Pancreas (tissue), 10 donors: ENCODE measurements around the gene SEMA4D. TPM values are rescaled to one million over a fixed set of nuclear protein-coding genes. Genes with fewer than 3 reads are reported as not detected.

Experiments used
- ATAC-seq, 4 donors: fragments of 200-7000 bp; cut with Tn5 transposase; one replicate each; pipeline versions ENCODE4 v1.8.0 to v1.9.1; 2020; ENCODE audit warnings: mild to moderate bottlenecking in 4 of 4, moderate library complexity in 4 of 4
- DNase-seq, 6 donors: peaks; one replicate each; pipeline ENCODE4 v3.0.0-alpha.2; 2020
- FAIRE-seq: peaks from 2 replicates; lab custom pipeline; 2012; peaks lifted over from hg19 to GRCh38; lab: Jason Lieb, UNC
- H3K27ac ChIP-seq, 4 donors: fragments of 200-600 bp; sonication (generic); 1 replicate in 3 of 4; 2 replicates in 1 of 4; pipeline versions ENCODE4 v1.5.0 to v1.8.0; 2020
- H3K27me3 ChIP-seq, 4 donors: fragments of 200-600 bp; one replicate each; pipeline ENCODE4 v1.8.0; 2021
- H3K36me3 ChIP-seq, 3 donors: fragments of 200-600 bp; sonication (generic) in 1 of 3; one replicate each; pipeline versions ENCODE4 v1.5.0 to v1.8.0; 2020 to 2021
- H3K4me1 ChIP-seq, 3 donors: fragments of 200-600 bp; one replicate each; pipeline ENCODE4 v1.8.0; 2021
- H3K4me3 ChIP-seq, 4 donors: fragments of 200-600 bp; sonication (generic) in 2 of 4; one replicate each; pipeline versions ENCODE4 v1.5.0 to v1.8.0; 2020 to 2021
- H3K9me3 ChIP-seq, 4 donors: fragments of 200-600 bp; one replicate each; pipeline ENCODE4 v1.8.0; 2021
- CTCF ChIP-seq, 4 donors: fragments of 200-600 bp; sonication (generic) in 3 of 4; IDR thresholded peaks; one replicate each; pipeline versions ENCODE4 v1.5.0 to v1.8.0; 2021; ENCODE audit warnings: antibody characterized with exemption in 4 of 4
- WGBS, 2 donors: extraction: QIAGEN DNeasy Blood & Tissue Kit; methylation state at CpG; one replicate each; pipeline ENCODE4 v1.1.7; 2013; 5-methylcytosine and 5-hydroxymethylcytosine counted together
- intact Hi-C, 3 donors: fragments of 100-400 bp; cut with DNase I; formaldehyde crosslinking; loops; one replicate each; pipeline versions ENCODE4 v1.11.1 to v1.14.2; 2022
- polyA plus RNA-seq, 2 donors: library from polyadenylated mRNA; stranded (reverse); fragments of 200-250 nt; gene quantifications; one replicate each; pipeline ENCODE4 v1.2.3, GENCODE V29; 2013
- total RNA-seq, 6 donors: library from RNA; stranded (reverse); fragmentation: NEBNext Ultra II Directional in 4 of 6; extraction: Animal tissue kit (Norgen Biotek cat#: 25700) in 4 of 6; gene quantifications; one replicate each; pipeline versions ENCODE4 v1.2.1 to v1.2.4, GENCODE V29; 2021 to 2023
- donor health status: healthy with polysubstance abuse.
- donor health status: DM: no; HTN: no; CAD: no; lungs with moderate emphysema.
- donor health status: DM: no; HTN: no; CAD: no.
- donor health status: control.
- donor health status: control.
- donor health status: Bipolar disorder and iron deficiency.
- donor health status: DM: yes; HTN: yes; CAD: no.
- donor health status: DM: no; HTN: no; CAD: no.
- donor health status: DM: no; HTN: no; CAD: no.
- donor health status: DM: yes; HTN: yes; CAD: no.

The SEMA4D gene
- total and polyA plus RNA-seq, 8 donors: 7.1 to 29.7 (median 12.9) TPM

- FAIRE-seq (no peak), DNase-seq (no peak), ATAC-seq (peak in 1 of 4 donors; percentile 21)
- no peaks in the 10 kb centered on the region for H3K36me3 ChIP-seq
- H3K4me3 ChIP-seq: no peak overlapping the region
- intact Hi-C loops: no loop called here
- WGBS, 2 donors: 89 to 91% methylated on average over 16 of the region's 16 CpGs
- no peak for TF ChIP-seq CTCF (IDR thresholded peaks at IDR 0.05)
- H3K4me1 ChIP-seq: no peaks in the 10 kb centered on the region
- no peaks in the 10 kb centered on the region for H3K27me3 ChIP-seq
- no peaks in the 10 kb centered on the region for H3K9me3 ChIP-seq
- no peak overlapping the region for H3K27ac ChIP-seq
Observed at GRCh38 chr9:89422151-89422975, 75.5 kb downstream of the SEMA4D start.

- Histone ChIP-seq H3K4me1 (no peaks in the 10 kb centered on the region), H3K27ac (no peak overlapping the region), H3K36me3 (no peaks in the 10 kb centered on the region), H3K4me3 (no peak overlapping the region), H3K27me3 (no peaks in the 10 kb centered on the region), H3K9me3 (no peaks in the 10 kb centered on the region)
- ATAC-seq (no peak), DNase-seq (no peak), FAIRE-seq (no peak)
- no peak for TF ChIP-seq CTCF (IDR thresholded peaks at IDR 0.05)
- intact Hi-C loops: no loop called here
- WGBS, 2 donors: 88 to 89% methylated on average over 6 of the region's 6 CpGs
Observed at GRCh38 chr9:89421595-89421994, 76.3 kb downstream of the SEMA4D start.

GRCh38 chr9:89420397-89421178 lies 77.3 kb downstream of the SEMA4D start:
- Histone ChIP-seq H3K27me3 (no peaks in the 10 kb centered on the region), H3K9me3 (no peaks in the 10 kb centered on the region), H3K4me3 (no peak overlapping the region), H3K36me3 (no peaks in the 10 kb centered on the region), H3K4me1 (no peaks in the 10 kb centered on the region), H3K27ac (no peak overlapping the region)
- DNase-seq (no peak), FAIRE-seq (no peak), ATAC-seq (no peak)
- no peak for TF ChIP-seq CTCF (IDR thresholded peaks at IDR 0.05)
- 89 to 94% methylated on average over 9 of the region's 9 CpGs for WGBS, 2 donors
- intact Hi-C loops: no loop called here

- H3K4me3 ChIP-seq: no peak overlapping the region
- intact Hi-C loops: no loop called here
- H3K4me1 ChIP-seq: no peaks in the 10 kb centered on the region
- H3K36me3 ChIP-seq: no peaks in the 10 kb centered on the region
- H3K9me3 ChIP-seq: no peaks in the 10 kb centered on the region
- no peak for FAIRE-seq
- no peak for TF ChIP-seq CTCF (IDR thresholded peaks at IDR 0.05)
- WGBS, 2 donors: 75 to 93% methylated on average over 6 of the region's 6 CpGs
- no peak for ATAC-seq
- H3K27ac ChIP-seq: no peak overlapping the region
- no peak for DNase-seq
- no peaks in the 10 kb centered on the region for H3K27me3 ChIP-seq
Observed at GRCh38 chr9:89419978-89420394, 77.9 kb downstream of the SEMA4D start.
